ENCODE measurements around the gene PRCP.
"Not testable (repeated sequence)": the region's sequence is repeated elsewhere in the genome, so short reads cannot be mapped to it uniquely, and the experiment has no call there.

The PRCP gene

DNA sequence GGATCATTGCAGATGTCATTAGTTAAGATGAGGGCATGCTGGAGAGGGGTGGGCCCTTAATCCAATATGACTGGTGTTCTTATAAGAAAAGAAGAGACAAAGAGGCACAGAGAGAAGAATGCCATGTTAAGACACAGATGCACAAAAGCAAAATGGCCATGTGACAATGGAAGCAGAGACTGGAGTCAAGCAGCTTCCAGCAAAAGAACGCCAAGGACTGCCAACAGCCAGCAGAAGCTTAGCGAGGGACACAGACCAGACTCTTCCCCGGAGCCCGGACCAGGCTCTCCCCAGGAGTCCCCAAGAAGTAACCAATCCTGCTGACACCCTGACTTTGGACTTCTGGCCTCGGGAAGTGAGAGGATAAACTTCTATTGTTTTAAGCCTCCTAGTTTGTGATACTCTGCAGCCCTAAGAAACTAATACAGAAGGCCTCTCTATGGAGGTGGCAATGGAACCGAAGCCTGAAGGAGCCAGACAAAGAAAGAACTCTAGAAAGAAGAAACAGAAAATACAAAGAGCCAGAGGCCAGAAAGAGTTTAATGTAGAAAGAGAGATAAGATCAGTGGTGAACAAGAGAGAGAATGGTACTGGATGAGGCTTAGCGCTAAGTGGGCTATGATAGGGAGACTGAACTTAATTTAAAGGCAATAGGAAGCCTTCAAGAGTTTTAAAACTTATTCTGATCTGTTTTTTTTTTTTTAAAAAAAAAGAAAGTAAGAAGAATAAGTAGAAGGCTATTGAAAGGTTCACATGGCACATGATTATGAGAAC, 27.7 kb downstream of the PRCP start:
- DNase-seq, result peak in 7 of 56 donors; percentile 6 to 18 (median 11)

DNA sequence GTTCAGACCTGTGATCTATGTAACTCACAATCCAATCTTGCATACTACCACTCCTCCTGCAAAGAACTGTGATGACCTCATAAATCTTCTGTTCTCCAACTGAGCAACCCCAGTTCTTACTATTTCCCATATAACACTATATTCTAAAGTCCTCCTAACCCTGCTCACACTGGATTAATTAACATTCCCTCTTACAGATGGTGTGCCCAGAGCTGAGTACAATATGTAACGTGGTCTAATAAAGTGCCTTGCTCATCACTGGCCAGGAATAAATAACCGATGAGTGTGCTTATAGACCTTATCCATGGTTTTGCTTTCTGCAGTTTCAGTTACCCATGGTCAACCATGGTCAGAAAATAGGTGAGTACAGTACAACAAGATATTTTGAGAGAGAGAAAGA, 28.6 kb downstream of the PRCP start:
- DNase-seq, result no peak

DNA sequence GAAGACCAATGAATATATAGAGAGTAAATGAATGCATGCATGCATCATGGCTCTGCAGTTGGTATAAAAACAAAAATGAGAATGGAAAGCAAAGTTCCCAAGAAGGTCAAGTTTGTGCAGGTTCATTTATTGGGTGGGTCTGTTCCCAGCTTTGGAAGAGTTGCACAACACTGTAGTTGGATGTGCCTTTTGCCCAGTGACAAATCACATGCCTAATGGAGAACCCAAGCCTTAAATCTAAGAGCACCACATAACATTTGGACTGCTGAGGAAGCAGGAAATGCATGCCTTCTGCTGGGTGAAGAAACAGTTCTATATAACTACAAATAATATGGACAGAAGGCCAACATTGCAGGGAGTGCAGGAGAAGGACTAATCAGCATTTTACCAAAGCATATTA, 30.6 kb downstream of the PRCP start:
- no peak for DNase-seq

DNA sequence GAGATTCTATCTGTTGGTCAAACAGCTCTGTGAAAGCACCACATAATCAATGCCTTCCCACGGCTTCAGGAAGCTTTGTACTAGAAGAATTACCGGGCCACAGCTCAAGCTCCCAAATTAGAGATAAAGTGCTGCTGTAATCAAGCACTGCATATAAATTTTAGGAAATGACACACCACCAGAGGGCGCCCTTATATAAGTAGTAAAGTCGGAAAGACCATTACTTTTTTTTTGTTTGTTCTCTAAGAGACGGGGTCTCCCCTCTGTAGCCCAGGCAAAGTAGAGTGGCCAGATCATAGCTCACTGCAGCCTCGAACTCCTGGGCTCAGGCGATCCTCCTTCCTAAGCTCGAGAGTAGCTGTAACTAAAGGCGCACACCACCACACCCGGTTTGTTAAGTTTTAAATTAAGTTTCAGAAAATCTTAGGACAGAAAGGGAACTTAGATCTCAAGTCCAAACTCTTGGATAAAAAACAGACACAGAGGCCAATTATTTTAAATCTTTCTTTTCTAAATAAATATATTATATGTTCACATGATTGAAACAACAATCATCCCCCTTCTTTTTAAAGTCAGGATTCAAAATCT, 32.6 kb downstream of the PRCP start:
- DNase-seq, result peak in 43 of 56 donors; percentile 7 to 89 (median 42)

DNA sequence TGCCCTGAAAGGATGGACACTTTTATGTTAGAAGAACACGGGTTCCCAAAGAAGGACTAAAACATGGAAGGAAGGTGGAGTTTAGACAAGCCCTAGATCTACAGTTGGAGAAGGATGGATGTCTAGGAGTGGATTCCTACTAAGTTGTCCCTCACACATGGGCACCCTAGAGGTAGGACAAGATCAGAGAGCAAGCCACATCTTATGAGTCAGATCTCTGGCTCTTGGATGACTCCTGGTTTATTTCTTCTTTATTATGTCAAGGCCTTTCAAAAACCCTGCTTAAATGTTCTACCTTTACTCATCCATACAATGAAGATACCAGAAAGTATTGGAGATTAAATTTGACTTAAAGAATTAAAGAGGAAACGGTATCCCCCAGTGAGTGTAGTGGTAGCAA, 34.4 kb downstream of the PRCP start:
- DNase-seq, result no peak

DNA sequence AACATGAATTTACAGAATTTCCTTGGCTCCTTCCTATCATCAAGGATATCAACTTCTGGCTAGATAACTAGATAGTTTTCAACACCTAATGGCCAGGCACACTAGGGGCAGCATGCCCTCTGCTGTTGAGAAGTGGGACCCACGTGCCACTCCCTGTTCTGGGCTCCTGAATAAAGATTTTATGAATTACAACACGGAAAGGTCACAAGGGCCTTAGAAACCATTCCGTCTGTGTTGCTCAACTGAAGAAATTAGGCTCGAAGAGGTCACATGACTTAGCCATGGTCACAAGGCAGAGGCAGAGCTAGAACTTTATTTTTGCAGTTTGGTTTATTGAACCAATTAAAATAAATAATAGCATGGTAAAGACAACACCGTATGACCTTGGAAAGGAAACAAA, 36.0 kb downstream of the PRCP start:
- DNase-seq, result peak in 51 of 56 donors; percentile 3 to 84 (median 57)

DNA sequence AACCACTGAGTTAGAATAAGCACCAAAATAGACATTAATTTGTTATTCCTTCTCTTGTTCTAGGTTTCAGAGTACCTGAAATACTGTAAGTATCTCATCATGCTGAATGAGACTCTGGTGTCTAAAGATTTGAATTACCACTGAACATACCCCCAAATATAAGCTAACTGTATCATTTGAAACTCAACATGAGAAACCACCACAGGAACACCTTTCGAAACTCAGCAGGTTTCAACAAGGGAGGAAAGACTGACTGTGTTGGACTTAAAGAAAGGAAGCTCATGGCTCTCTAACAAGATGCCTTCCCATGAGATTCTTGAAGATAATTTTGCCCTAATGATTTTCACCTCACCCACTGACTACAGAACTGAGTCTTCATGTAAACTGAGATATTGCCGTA, 37.0 kb downstream of the PRCP start:
- no peak for DNase-seq

DNA sequence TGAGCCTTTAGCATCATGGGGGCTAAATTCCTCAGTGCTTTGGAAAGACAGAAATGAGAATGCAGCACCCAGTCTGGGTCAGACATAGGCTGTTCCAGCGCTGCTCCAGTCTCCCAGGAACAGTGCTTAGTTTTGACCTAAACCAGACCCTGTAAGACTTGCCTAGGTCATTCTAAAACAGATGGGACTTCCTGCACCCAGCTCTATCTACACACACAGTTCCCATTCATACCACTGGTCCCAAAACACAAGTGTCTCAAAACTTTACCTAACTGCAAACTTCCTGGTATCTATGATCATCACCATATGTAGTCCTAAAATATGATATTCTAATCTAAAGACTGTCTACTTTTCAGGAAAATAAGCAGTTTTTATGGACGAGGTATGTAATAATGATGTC, 37.9 kb downstream of the PRCP start:
- no peak for DNase-seq

DNA sequence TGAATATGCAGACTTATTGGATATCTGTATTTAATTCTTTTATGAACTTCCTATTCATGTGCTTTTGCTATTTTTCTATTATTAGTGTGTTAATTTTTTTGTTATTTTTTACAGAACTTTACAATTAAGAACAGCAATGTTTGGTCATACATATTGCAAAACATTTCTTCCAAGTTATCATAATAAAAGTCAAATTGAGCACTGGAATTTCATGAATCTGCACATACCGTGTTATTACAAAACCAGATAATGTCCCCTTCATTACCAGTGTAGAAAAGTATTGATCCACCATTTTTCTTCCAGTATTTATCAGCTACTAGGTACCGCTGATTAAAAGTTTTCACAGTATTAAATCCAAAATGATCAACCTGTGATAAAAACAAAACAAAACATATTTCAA, 40.5 kb downstream of the PRCP start:
- DNase-seq, result no peak

DNA sequence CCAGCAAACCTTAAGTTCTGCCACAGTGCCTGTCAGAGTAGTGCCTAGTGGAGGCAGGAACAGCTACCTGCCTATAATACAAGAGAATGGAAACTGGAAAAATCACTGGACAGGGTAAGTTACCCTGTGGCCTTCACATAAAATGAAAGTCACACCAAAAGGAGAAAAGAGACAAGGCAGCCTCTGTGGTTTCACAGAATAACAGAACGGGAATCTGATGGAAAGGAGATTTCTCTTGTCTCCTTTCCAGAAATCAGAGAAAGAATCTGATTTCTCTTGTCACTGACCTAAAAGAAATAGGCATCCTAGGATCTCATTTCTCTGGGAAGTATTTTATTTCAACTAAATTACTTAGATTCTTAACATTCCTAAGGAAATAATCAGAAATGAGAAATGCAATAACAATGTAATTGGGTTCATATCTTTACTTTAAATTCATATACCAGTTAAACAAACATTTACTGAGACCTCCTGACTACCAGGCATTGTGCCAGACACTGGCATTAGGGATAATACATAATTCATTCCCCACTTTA, 41.6 kb downstream of the PRCP start:
- peak in 3 of 56 donors; percentile 12 to 42 (median 21) for DNase-seq

DNA sequence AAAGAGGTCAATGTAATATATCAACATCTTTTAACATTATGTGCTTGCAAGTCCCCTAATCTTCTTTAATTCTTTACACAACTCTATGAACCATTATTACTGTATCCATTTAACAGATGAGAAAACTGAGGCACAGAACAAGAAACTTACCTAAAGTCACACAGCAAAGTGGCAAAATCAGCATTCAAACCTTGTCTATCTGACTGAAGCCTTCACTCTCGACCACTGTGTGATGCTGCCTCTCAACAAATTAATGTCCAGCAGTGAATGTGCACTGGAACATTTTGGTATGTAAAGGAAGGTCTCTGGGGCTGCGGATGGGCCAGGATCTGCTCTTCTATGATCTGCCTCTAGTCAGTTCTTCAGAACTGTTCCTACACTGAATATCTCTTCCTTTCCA, 42.1 kb downstream of the PRCP start:
- DNase-seq, result peak in 1 of 56 donors; percentile 48

DNA sequence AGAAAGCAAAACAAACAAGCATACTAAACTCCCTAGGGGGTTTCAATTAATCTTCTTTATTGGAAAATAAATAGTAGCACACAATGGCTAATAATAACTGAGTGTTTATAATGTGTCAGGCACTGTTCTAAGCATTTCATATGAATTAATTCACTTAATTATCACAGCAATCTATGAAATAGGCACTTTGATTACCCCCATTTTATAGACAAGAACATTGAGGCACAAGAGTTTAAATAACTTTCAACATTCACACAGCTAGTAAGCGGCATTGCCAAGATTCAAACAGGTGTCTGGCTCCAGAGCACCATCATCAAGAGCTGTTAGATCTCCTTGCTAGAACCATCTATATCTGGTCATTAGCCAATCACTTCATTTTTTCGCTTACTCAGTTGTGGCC, 43.1 kb downstream of the PRCP start:
- no peak for DNase-seq

DNA sequence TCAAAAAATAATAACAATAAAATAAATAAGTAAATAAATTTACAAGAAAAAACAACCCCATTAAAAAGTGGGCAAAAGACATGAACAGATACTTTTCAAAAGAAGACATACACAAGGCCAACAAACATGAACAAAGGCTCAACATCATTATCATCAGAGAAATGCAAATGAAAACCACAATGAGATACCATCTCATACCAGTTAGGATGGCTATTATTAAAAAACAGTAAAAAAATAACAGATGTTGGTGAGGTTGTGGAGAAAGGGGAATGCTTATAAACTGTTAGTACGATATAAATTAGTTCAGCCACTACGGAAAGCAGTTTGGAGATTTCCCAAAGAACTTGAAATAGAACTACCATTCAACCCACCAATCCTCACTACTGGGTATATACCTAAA, 44.6 kb downstream of the PRCP start:
- no peak for DNase-seq

DNA sequence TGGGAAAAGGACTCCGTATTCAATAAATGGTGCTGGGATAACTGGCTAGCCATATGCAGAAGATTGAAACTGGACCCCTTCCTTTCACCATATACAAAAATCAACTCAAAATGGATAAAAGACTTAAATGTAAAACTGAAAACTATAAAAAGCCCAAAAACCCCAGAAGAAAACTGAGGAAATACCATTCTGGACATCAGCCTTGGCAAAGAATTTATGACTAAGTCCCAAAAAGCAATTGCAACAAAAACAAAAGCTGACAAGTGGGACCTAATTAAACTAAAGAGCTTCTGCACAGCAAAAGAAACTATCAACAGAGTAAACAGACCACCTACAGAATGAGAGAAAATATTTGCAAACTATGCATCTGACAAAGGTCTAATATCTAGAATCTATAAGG, 45.3 kb downstream of the PRCP start:
- not testable (repeated sequence) for DNase-seq

DNA sequence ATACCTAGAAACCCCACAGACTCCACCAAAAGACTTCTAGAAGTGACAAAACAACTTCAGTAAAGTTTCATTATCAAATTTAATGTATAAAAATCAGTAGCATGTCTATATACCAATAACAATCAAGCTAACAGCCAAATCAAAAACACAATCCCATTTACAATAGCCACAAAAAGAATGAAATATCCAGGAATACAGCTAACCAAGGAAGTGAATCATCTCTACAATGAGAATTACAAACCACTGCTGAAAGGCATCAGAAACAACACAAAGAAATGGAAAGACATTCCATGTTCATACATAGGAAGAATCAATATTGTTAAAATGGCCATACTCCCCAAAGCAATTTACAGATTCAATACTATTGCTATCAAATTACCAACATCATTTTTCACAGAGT, 46.0 kb downstream of the PRCP start:
- DNase-seq, result no peak

DNA sequence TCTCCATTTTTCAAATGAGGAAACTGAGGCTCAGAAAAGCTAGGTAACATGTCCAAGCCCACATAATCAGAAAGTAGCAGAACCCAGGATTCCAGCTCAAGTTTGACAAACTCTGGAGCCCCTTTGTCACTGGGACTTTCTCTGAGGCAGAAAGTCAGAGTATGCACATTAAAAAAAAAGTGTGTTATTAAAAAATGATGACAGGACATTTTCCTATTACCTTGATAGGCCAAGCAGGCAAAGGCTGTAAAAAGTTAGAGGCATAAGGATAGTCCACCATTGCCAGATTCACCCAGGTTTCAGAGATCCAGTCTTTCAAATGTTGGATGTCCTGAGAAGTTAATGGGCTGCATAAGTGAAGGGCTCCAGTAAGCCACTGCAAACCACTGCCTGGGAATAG, 51.4 kb downstream of the PRCP start:
- DNase-seq, result no peak

DNA sequence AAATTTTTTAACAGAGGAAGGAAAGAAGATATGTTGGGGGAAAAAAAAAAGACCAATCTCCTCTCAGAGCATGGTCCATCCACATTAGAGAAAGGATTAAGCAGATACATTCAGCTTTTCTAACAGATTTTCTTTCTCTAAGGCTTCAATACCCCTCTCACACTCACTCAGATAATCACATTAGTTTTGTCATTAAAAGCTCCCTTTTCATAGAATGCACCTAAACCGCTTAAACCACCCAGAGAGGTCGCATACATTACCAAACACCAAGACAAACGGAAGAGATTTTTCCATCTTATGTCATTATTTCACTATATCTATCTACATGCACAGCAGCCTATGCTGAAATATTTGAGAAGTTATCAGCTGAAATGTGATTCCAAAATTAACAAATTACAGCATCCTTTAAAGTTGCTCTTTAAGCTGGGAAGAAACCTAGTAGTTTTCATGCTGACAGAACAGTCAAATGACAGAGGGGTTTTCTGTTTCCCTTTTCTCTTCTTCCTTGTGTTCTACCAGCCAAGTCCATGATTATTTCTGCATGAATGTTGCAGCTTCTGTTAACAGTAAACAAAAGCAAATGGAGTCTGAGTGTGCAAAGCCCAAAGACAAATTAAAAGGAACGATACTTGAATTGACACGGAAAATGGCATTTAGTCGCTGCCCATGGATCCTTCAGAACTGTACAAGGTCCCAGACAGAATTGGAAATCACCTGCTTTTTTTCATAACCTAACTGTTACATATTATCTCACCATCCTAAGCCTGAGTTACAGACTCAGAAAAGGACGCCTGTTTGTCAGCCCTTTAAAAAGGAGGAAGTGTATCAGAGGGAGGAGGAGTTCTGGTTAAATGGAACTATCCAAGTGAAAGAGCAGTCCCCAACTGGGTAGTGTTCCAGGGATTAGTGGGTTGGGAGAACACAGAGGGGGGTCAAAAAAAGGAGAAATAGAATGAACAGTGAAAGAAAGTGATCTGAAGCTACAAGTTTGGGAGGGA, 54.6 kb downstream of the PRCP start:
- DNase-seq, result peak in 2 of 56 donors; percentile 15 to 28

DNA sequence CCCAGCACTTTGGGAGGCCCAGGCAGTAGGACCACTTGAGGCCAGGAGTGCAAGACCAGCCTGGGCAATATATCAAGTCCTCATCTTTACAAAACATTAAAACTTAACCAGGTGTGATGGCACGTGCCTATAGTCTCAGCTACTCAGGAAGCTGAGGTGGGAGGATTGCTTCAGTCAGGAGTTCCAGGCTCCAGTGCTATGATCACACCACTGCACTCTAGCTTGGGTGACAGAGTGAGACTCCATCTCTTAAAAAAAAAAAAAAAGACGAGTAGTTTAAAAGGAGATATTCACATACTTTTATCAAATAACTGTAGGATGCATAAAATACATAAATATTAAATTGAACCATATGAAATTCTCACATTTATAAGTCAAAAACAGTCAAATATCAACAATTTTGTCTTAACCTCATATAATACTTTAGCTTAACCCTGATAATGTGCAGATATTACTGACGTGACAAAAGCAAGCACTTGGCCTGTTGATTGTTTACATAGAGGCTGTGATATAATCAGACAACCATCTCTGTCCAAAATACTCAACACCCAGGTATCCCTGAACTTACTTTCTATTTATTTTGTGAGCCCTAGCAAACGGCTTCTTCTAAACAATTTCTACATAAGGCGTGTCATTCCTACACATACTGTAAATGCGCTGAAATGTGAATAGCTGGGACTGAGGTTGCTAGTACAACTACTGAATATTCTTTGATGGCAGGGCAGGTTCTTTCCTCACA, 57.0 kb downstream of the PRCP start:
- no peak for DNase-seq

DNA sequence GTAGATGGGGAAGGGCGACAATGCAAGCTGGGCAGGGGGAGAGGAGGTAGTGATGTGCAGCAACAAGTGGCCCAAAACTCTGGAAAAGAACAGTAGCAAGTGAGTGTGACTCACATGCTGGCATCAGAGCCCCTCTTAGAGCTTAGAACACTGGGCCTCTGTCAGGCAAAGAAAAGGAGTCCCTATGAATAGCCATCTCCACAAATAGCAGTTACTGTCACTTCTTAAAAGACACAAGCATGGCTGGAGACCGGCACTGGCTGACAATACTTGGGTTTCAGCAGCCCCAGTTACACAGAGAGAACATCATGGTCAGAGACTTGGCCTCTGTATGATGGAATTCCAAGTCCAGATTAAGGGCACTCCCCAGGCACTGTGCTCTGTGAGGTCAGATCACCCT, 58.2 kb downstream of the PRCP start:
- peak in 53 of 56 donors; percentile 20 to 87 (median 70) for DNase-seq

DNA sequence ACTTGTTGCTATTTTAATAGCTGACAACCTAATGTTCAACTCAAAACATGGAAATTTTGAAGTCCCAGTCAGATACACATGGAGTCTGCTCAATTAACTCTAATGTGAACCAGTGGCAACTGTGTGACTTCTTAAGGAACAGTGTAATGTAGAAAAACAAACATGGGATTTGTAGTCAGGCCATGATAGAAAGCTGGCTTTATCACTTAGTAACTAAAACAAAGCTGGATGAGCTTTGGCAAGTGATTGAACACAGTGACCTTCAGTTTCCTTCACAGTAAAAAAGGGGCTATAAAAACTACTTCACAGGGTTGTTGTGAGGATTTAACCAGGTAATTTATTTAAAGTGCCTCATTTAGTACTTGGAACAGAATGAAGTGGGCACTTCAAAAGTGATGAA, 62.6 kb downstream of the PRCP start:
- DNase-seq, result no peak

DNA sequence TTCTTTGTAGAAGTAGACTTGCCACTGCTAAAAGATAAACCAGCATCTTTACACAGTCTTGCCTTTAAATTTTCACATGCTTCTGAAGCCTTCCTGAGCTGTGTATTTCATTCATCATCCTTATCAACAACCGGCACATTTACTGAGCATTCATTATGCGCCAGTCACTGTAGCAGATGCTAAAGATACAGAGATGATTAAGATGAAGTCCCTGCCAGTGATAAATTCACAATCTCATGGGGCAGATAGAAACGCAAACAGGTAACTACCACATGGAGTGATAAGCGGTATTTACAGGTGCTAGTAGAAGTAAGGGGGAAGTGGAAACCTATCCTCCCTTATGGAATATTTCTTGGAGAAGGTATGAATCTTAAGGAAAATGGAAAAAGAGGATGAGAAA, 67.2 kb downstream of the PRCP start:
- DNase-seq, result no peak
